ENCODE results near the gene DAP. TPM values are rescaled to one million over a fixed set of nuclear protein-coding genes. Genes with fewer than 3 reads are reported as not detected.

The DAP gene
- total RNA-seq, 3 donors from 2014 or later = 60.8 to 63.8 (median 61.9) TPM

DNA sequence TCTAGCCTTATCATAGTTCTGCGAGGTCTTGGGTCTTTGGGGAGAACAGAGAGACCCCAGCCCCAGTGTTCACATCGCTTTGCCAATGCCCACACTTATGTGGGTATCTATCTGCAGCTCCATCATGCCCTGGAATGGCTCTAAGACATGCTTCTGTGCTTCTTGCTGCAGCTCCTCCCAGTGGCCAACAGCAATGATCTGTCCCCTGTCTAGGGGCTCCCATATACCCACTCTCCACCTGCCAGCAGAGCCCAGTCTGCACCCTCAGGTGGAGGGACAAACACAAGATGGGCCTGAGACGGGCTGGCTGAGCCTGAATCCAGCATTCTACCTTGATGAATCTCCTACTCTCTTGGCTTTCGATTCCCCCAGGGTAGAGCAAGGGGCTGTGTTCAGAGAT, 14.6 kb upstream of the DAP start:
- TF ChIP-seq, protein P1, sequence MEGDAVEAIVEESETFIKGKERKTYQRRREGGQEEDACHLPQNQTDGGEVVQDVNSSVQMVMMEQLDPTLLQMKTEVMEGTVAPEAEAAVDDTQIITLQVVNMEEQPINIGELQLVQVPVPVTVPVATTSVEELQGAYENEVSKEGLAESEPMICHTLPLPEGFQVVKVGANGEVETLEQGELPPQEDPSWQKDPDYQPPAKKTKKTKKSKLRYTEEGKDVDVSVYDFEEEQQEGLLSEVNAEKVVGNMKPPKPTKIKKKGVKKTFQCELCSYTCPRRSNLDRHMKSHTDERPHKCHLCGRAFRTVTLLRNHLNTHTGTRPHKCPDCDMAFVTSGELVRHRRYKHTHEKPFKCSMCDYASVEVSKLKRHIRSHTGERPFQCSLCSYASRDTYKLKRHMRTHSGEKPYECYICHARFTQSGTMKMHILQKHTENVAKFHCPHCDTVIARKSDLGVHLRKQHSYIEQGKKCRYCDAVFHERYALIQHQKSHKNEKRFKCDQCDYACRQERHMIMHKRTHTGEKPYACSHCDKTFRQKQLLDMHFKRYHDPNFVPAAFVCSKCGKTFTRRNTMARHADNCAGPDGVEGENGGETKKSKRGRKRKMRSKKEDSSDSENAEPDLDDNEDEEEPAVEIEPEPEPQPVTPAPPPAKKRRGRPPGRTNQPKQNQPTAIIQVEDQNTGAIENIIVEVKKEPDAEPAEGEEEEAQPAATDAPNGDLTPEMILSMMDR (IDR thresholded peaks at IDR 0.05) = no peak
- TF ChIP-seq POLR2A (IDR thresholded peaks at IDR 0.05) (no peak), POLR2AphosphoS5 (IDR thresholded peaks at IDR 0.05) (no peak)
- intact Hi-C loops (cut with DNase I; ENCODE audit: low total_unique reads) = no loop called here
- DNase-seq (ENCODE audit: low spot score in 2 of 2) = no peak
- no peaks in the 10 kb centered on the region for H3K4me1 ChIP-seq
- no peaks in the 10 kb centered on the region for H3K36me3 ChIP-seq
- H3K27me3 ChIP-seq = no peaks in the 10 kb centered on the region
- peaks cover 0 to 6% of the 10 kb centered on the region in 2 donors for H3K9me3 ChIP-seq
- no peak overlapping the region for H3K4me3 ChIP-seq
- H3K27ac ChIP-seq = no peak overlapping the region

DNA sequence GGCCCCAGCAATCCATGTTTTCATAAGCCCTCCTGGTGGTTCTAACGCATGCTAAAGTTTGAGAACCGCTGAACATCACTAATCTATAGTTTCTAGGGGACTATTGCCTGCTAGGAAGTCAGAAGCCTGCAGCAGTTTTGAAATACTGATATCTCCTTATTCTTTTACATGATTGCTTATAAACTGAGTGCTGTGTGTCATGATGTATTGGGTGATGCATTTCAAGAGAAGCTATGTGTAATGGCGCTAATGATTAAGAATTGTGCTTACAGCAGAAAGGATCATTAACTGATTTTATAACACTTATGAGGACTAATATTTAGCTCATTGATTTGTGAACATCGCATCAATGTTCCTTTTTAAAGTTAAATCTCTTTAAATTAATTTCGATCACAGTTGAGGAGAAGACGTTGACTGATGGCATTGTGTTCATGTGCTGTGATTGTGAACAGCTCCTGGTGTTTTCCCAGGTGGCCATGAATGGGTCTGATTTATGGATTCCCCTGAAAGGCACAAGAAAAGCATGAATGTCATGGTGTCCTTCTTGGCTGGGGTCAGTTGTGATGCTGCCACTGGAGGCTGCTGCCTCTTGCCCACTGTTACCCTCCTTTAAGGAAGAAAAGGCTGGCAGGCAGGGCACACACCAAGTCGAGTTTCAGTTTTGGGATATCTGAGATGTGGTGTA, 12.0 kb upstream of the DAP start:
- Histone ChIP-seq H3K9me3 (no peaks in the 10 kb centered on the region), H3K4me3 (no peak overlapping the region), H3K4me1 (no peaks in the 10 kb centered on the region), H3K27ac (no peak overlapping the region), H3K27me3 (no peaks in the 10 kb centered on the region), H3K36me3 (no peaks in the 10 kb centered on the region)
- TF ChIP-seq POLR2A (IDR thresholded peaks at IDR 0.05) (no peak), POLR2AphosphoS5 (IDR thresholded peaks at IDR 0.05) (no peak)
- TF ChIP-seq, protein P1 (IDR thresholded peaks at IDR 0.05) = no peak
- intact Hi-C loops (cut with DNase I; ENCODE audit: low total_unique reads) = no loop called here
- no peak for DNase-seq (ENCODE audit: low spot score in 2 of 2)

DNA sequence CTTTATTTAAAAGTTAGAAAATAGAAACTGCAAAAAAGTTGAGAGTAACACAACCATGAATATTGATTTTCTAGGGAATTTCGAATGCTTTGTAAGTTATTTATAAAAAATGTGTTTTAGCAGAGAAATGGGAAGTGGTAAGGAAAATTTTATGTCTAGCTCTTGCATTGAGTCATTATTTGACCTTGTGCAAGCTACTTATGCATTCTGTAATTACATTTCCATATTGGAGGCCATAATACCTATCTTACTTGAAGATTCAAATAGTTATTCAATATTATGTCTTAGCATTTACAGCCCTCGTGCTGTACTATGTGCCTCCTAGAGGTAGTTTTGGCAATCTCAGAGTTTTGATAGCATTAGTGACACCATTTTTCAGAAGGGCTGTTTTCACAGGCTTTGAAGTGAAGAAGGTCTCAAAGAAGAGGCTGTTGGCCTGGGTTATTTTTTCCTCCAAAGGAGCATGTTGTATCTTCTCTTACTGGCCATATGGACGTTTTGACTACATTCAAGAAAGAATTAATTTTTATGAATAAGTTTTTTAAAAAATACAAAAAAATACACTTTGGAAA, 7.4 kb upstream of the DAP start:
- no peaks in the 10 kb centered on the region for H3K36me3 ChIP-seq
- H3K4me3 ChIP-seq = no peak overlapping the region
- H3K27ac ChIP-seq = no peak overlapping the region
- intact Hi-C loops (cut with DNase I; ENCODE audit: low total_unique reads) = no loop called here
- no peaks in the 10 kb centered on the region for H3K27me3 ChIP-seq
- DNase-seq (ENCODE audit: low spot score in 2 of 2) = no peak
- H3K4me1 ChIP-seq = no peaks in the 10 kb centered on the region
- TF ChIP-seq POLR2A (IDR thresholded peaks at IDR 0.05) (no peak), POLR2AphosphoS5 (IDR thresholded peaks at IDR 0.05) (no peak)
- TF ChIP-seq, protein P1 (IDR thresholded peaks at IDR 0.05) = no peak
- no peaks in the 10 kb centered on the region for H3K9me3 ChIP-seq

DNA sequence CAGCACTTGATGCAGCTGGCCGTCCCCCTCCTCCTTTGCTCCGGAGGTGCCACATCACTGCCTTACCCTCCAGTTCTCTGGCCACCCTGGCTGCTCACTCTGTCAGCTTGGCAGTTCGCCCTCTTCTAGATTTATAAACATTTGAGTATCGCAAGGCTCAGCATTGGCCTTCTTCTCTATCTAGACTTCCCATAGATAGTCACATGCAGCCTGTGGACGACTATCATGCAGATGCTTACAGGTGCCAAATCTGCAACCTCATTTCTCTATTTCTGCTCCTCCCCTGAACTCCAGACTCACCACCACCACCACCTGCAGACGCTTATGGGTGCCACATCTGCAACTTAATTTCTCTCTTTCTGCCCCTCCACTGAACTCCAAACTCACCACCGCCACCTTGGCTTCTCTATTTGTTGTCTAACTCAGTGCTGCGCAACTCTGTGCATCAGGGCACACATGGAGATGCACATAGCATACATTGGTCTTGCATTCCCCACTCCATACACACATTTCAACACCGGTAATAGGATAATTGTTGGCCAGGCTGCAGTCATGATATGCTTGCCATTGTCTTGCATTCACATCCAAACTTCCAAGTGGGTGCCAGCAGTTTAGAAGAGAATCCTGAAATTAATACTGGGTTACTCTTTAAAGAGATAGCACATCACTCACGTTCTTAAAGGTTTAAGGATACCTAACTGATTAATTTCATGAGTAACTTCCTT, 1.9 kb upstream of the DAP start:
- H3K27ac ChIP-seq = peak overlapping the region; percentile 26 to 99
- H3K36me3 ChIP-seq = no peaks in the 10 kb centered on the region
- H3K27me3 ChIP-seq = no peaks in the 10 kb centered on the region
- TF ChIP-seq, protein P1 (IDR thresholded peaks at IDR 0.05) = no peak
- no peak for TF ChIP-seq POLR2A (IDR thresholded peaks at IDR 0.05)
- no peak for TF ChIP-seq POLR2AphosphoS5 (IDR thresholded peaks at IDR 0.05)
- H3K9me3 ChIP-seq = no peaks in the 10 kb centered on the region
- H3K4me3 ChIP-seq = no peak overlapping the region
- no peak for DNase-seq (ENCODE audit: low spot score in 2 of 2)
- intact Hi-C loops (cut with DNase I; ENCODE audit: low total_unique reads) = no loop called here
- H3K4me1 ChIP-seq = no peaks in the 10 kb centered on the region
